Peyer's patch (tissue), 4 donors: ENCODE results near the gene AGAP1. TPM values are rescaled to one million over a fixed set of nuclear protein-coding genes. Genes with fewer than 3 reads are reported as not detected.

ENCODE experiments used
- DNase-seq, 3 donors: peaks; one replicate each; pipeline ENCODE4 v3.0.0-alpha.2; 2017 to 2019
- H3K27ac ChIP-seq, 4 donors: fragments of 200-600 bp; sonication (generic); one replicate each; pipeline ENCODE4 v1.5.1; 2016 to 2019
- H3K27me3 ChIP-seq, 2 donors: fragments of 200-600 bp; sonication (generic); one replicate each; pipeline ENCODE4 v1.5.1; 2019
- H3K36me3 ChIP-seq, 3 donors: fragments of 200-600 bp; sonication (generic); one replicate each; pipeline ENCODE4 v1.5.1; 2016 to 2019
- H3K4me1 ChIP-seq, 4 donors: fragments of 200-600 bp; sonication (generic); one replicate each; pipeline ENCODE4 v1.5.1; 2016 to 2019
- H3K4me3 ChIP-seq, 4 donors: fragments of 200-600 bp; sonication (generic); 1 replicate in 3 of 4; 2 replicates in 1 of 4; pipeline ENCODE4 v1.5.1; 2016 to 2019; ENCODE audit warnings: mild to moderate bottlenecking in 1 of 4
- H3K9me3 ChIP-seq, 4 donors: fragments of 200-600 bp; sonication (generic); one replicate each; pipeline ENCODE4 v1.5.1; 2016 to 2019; ENCODE audit warnings: mild to moderate bottlenecking in 1 of 4
- CTCF ChIP-seq, 6 experiments: fragments of 450-650 bp in 4 of 6; fragments of 200-600 bp in 2 of 6; sonication (generic) in 1 of 6; IDR thresholded peaks; one replicate each; pipeline ENCODE4 v1.5.1; 2017 to 2019; ENCODE audit warnings: antibody characterized with exemption in 6 of 6, mild to moderate bottlenecking in 3 of 6, moderate library complexity in 1 of 6
- POLR2A ChIP-seq, 2 donors: fragments of 450-650 bp; IDR thresholded peaks; one replicate each; pipeline ENCODE4 v1.5.1; 2017; ENCODE audit warnings: antibody characterized with exemption in 2 of 2, mild to moderate bottlenecking in 2 of 2, moderate library complexity in 2 of 2
- total RNA-seq, 4 donors: library from RNA; depleted of rRNA; stranded (reverse); fragments of >200 nt; gene quantifications; one replicate each; pipeline ENCODE4 v1.1.0, GENCODE V29; 2016

The AGAP1 gene
- total RNA-seq, 4 donors from 2014 or later, result 55.7 to 79.1 (median 66.9) TPM

DNA sequence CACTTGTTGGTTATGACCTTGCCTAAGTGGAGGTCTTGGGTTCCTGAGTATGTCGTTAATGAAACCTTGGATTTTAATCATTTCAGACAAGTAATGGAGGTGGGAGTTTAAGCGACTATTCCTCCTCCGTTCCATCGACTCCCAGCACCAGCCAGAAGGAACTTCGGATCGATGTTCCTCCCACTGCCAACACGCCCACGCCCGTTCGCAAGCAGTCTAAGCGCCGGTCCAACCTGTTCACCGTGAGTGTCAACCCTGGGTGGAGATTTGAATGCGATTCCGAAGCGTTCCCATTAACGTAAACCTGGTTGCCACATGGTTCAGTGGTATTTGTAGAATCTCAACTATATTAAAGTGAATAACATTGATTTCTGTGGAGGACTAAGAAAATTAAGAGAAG lies 305.4 kb downstream of the AGAP1 start:
- Histone ChIP-seq H3K27me3 (no peaks in the 10 kb centered on the region), H3K9me3 (no peaks in the 10 kb centered on the region), H3K27ac (no peak overlapping the region), H3K4me3 (no peak overlapping the region), H3K4me1 (no peaks in the 10 kb centered on the region), H3K36me3 (peaks cover 0 to 41% (median 0%) of the 10 kb centered on the region in 3 donors)
- TF ChIP-seq POLR2A (IDR thresholded peaks at IDR 0.05), result no peak
- TF ChIP-seq CTCF (IDR thresholded peaks at IDR 0.05), result no peak
- no peak for DNase-seq

DNA sequence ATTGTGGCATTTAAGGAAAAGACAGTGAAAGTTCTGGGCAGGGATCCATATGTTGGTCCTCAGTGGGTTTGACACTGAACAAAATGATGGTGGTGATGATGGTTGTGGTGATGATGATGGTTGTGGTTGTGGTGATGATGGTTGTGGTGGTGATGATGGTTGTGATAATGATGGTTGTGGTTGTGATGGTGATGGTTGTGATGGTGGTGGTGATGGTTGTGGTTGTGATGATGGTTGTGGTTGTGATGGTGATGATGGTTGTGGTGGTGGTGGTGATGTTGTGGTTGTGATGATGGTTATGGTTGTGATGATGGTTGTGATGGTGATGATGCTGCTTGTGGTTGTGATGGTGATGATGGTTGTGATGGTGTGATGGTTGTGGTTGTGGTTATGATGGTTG lies 308.7 kb downstream of the AGAP1 start:
- H3K4me3 ChIP-seq, result no peak overlapping the region
- H3K27ac ChIP-seq, result no peak overlapping the region
- TF ChIP-seq POLR2A (IDR thresholded peaks at IDR 0.05) (no peak), CTCF (IDR thresholded peaks at IDR 0.05) (no peak)
- H3K27me3 ChIP-seq, result no peaks in the 10 kb centered on the region
- H3K36me3 ChIP-seq, result peaks cover 0 to 55% (median 0%) of the 10 kb centered on the region in 3 donors
- H3K4me1 ChIP-seq, result no peaks in the 10 kb centered on the region
- no peaks in the 10 kb centered on the region for H3K9me3 ChIP-seq
- no peak for DNase-seq

DNA sequence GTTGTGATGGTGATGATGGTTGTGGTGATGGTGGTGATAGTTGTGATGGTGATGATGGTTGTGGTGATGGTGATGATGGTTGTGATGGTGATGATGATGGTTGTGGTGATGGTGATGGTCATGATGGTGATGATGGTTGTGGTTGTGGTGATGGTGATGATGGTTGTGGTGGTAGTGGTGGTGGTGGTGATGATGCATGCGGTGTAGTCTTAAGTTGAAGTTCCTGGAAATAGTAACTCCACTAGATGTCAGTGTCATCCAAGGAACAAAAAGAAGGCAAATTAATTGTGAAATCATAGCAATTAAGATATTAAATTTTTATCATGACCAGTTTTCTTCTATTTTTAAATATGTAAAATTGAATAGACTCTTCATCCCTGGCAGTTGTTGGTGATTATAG lies 309.2 kb downstream of the AGAP1 start:
- no peaks in the 10 kb centered on the region for H3K27me3 ChIP-seq
- no peak for TF ChIP-seq POLR2A (IDR thresholded peaks at IDR 0.05)
- peak in 2 of 6 experiments; percentile 4 to 5 for TF ChIP-seq CTCF (IDR thresholded peaks at IDR 0.05)
- H3K9me3 ChIP-seq, result no peaks in the 10 kb centered on the region
- H3K4me3 ChIP-seq, result no peak overlapping the region
- no peaks in the 10 kb centered on the region for H3K4me1 ChIP-seq
- H3K27ac ChIP-seq, result no peak overlapping the region
- no peak for DNase-seq
- H3K36me3 ChIP-seq, result peaks cover 0 to 55% (median 0%) of the 10 kb centered on the region in 3 donors

DNA sequence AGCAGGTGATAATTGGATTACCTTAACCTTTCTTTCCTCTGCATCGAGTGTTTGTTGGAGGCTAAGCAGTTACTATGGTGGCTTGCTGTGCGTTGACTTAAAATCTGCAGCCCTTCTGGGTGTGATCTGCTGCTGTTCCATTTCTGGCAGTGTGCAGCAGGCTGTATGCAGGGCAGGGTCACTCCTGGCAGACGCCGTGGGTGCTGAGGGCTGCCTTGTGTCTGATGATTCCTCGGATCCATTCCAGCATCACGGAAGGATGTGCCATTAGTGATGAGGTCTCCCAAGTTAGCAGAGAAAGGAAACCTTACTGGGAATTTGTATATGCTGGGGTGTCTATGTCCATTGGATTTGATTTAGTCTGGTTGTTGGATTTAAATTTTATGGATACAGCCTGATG lies 310.8 kb downstream of the AGAP1 start:
- no peak overlapping the region for H3K27ac ChIP-seq
- no peak overlapping the region for H3K4me3 ChIP-seq
- DNase-seq, result no peak
- H3K27me3 ChIP-seq, result no peaks in the 10 kb centered on the region
- peaks cover 0 to 58% (median 0%) of the 10 kb centered on the region in 3 donors for H3K36me3 ChIP-seq
- H3K9me3 ChIP-seq, result no peaks in the 10 kb centered on the region
- H3K4me1 ChIP-seq, result no peaks in the 10 kb centered on the region
- TF ChIP-seq CTCF (IDR thresholded peaks at IDR 0.05) (no peak), POLR2A (IDR thresholded peaks at IDR 0.05) (no peak)

GRCh38 chr2:235806986-235807750 lies 313.3 kb downstream of the AGAP1 start:
- DNase-seq, result no peak
- Histone ChIP-seq H3K9me3 (no peaks in the 10 kb centered on the region), H3K4me1 (no peaks in the 10 kb centered on the region), H3K27me3 (no peaks in the 10 kb centered on the region), H3K4me3 (no peak overlapping the region), H3K27ac (no peak overlapping the region), H3K36me3 (peaks cover 0 to 59% (median 0%) of the 10 kb centered on the region in 3 donors)
- TF ChIP-seq CTCF (IDR thresholded peaks at IDR 0.05), result no peak
- TF ChIP-seq POLR2A (IDR thresholded peaks at IDR 0.05), result no peak
